HCT116 (cell line): Measurements from ENCODE around the gene MMD. TPM values are rescaled to one million over a fixed set of nuclear protein-coding genes. Genes with fewer than 3 reads are reported as not detected.

ENCODE experiments used
- ATAC-seq: fragments of 200-7000 bp; cut with Tn5 transposase; 2 replicates; pipeline ENCODE4 v1.9.1; 2020; ENCODE audit warnings: mild to moderate bottlenecking, moderate library complexity
- BruUV-seq: library from RNA; stranded (reverse); fragments of 400-500 nt; replicated peaks from 2 replicates; lab custom pipeline; 2021; lab: Mats Ljungman, UMichigan
- CTCF ChIA-PET: fragments of 300-600 bp; sonication (Branson Sonifier 250); formaldehyde crosslinking; loops from one replicate; lab custom pipeline; 2021; ENCODE audit warnings: antibody characterized with exemption; lab: Charles Lee
- POLR2A ChIA-PET: fragments of 300-600, 350-600 bp; sonication (Branson Sonifier 250); formaldehyde crosslinking; loops from one replicate; lab custom pipeline; 2021; ENCODE audit warnings: antibody characterized with exemption; lab: Charles Lee
- RAD21 ChIA-PET, 2 experiments: fragments of 300-600 bp; sonication (Branson Sonifier 250); formaldehyde crosslinking; loops; one replicate each; lab custom pipeline; 2023; ENCODE audit warnings: low total read pairs in 2 of 2; ENCODE audit not compliant: uncharacterized antibody in 2 of 2, unreplicated experiment in 2 of 2, low non-redundant PET in 1 of 2; lab: Charles Lee
- DNase-seq: peaks from one replicate; pipeline ENCODE4 v3.0.0-alpha.2; 2010; ENCODE audit warnings: low read depth, low spot score
- H2AFZ ChIP-seq: fragments of 200-600 bp; shearing (Covaris generic), sonication (generic); 2 replicates; pipeline ENCODE4 v1.6.1; 2017; ENCODE audit warnings: low read depth, mixed run types, mixed read lengths, antibody characterized with exemption, low read length; ENCODE audit not compliant: poor library complexity, severe bottlenecking
- H3K27ac ChIP-seq: 2 replicates; pipeline ENCODE4 v1.5.1; 2012; ENCODE audit warnings: low read depth, low read length
- H3K27me3 ChIP-seq: fragments of 200-600 bp; sonication (generic); 2 replicates; pipeline ENCODE4 v1.6.1; 2016; ENCODE audit warnings: mixed run types, low read length, mixed read lengths; ENCODE audit not compliant: insufficient read depth
- H3K36me3 ChIP-seq, 2 experiments: fragments of 200-500 bp in 1 of 2; fragments of 200-600 bp in 1 of 2; sonication (Bioruptor generic) in 1 of 2; sonication (generic) in 1 of 2; 2 replicates each; pipeline versions ENCODE4 v1.5.1 to v1.6.1; 2014 to 2016; ENCODE audit warnings: low read length in 2 of 2, inconsistent platforms in 1 of 2, mixed read lengths in 1 of 2, mixed run types in 1 of 2; ENCODE audit not compliant: insufficient read depth in 2 of 2, control insufficient read depth in 1 of 2
- H3K4me1 ChIP-seq, 2 experiments: fragments of 200-600 bp in 1 of 2; sonication (generic) in 1 of 2; 2 replicates each; pipeline versions ENCODE4 v1.5.1 to v1.6.1; 2012 to 2017; ENCODE audit warnings: low read length in 2 of 2, inconsistent platforms in 1 of 2, mild to moderate bottlenecking in 1 of 2, mixed read lengths in 1 of 2, mixed run types in 1 of 2, moderate library complexity in 1 of 2; ENCODE audit not compliant: insufficient read depth in 2 of 2, control insufficient read depth in 1 of 2
- H3K4me2 ChIP-seq: fragments of 200-600 bp; sonication (generic); 2 replicates; pipeline ENCODE4 v1.6.1; 2017; ENCODE audit warnings: mixed run types, low read length, mixed read lengths
- H3K4me3 ChIP-seq, 2 experiments: fragments of 200-600 bp in 1 of 2; sonication (generic) in 1 of 2; replicated peaks in 1 of 2; 2 replicates each; pipeline ENCODE4 v1.5.1; 2011 to 2016; ENCODE audit warnings: low read length in 2 of 2, control low read depth in 1 of 2, low read depth in 1 of 2, mild to moderate bottlenecking in 1 of 2, mixed read lengths in 1 of 2, mixed run types in 1 of 2
- H3K79me2 ChIP-seq: fragments of 200-600 bp; sonication (generic); 2 replicates; pipeline ENCODE4 v1.6.1; 2017; ENCODE audit warnings: mild to moderate bottlenecking, mixed run types, low read length, moderate library complexity, mixed read lengths; ENCODE audit not compliant: insufficient read depth
- H3K9ac ChIP-seq: fragments of 200-600 bp; sonication (generic); 2 replicates; pipeline ENCODE4 v1.6.1; 2016; ENCODE audit warnings: low read length, mixed read lengths
- H3K9me2 ChIP-seq: fragments of 200-600 bp; sonication (generic), shearing (Covaris generic); 2 replicates; pipeline ENCODE4 v1.6.1; 2017; ENCODE audit warnings: mixed run types, mild to moderate bottlenecking, moderate library complexity; ENCODE audit not compliant: insufficient read depth
- H3K9me3 ChIP-seq, 2 experiments: fragments of 200-500 bp in 1 of 2; fragments of 200-600 bp in 1 of 2; sonication (Bioruptor generic) in 1 of 2; sonication (generic) in 1 of 2; 2 replicates each; pipeline ENCODE4 v1.6.1; 2014 to 2017; ENCODE audit warnings: low read length in 2 of 2, mixed read lengths in 2 of 2, inconsistent platforms in 1 of 2, low read depth in 1 of 2, mild to moderate bottlenecking in 1 of 2, mixed run types in 1 of 2, moderate library complexity in 1 of 2; ENCODE audit not compliant: control insufficient read depth in 1 of 2, insufficient read depth in 1 of 2
- H4K20me1 ChIP-seq: fragments of 200-600 bp; sonication (generic), shearing (Covaris generic); 2 replicates; pipeline ENCODE4 v1.6.1; 2017; ENCODE audit warnings: mixed run types, mild to moderate bottlenecking, moderate library complexity; ENCODE audit not compliant: insufficient read depth
- ATF3 ChIP-seq: IDR thresholded peaks from 2 replicates; pipeline ENCODE4 v1.6.1; 2012
- CBX3 ChIP-seq: IDR thresholded peaks from 2 replicates; pipeline ENCODE4 v1.6.1; 2012; ENCODE audit warnings: low read depth
- CTCF ChIP-seq, 3 experiments: fragments of 200-600 bp in 1 of 3; sonication (generic) in 1 of 3; IDR thresholded peaks in 2 of 3; conservative IDR thresholded peaks in 1 of 3; 2 replicates each; pipeline ENCODE4 v1.5.1; 2012 to 2017; ENCODE audit warnings: low read depth in 2 of 3, low read length in 2 of 3, antibody characterized with exemption in 1 of 3, borderline replicate concordance in 1 of 3, control low read depth in 1 of 3, mild to moderate bottlenecking in 1 of 3, mixed read lengths in 1 of 3, mixed run types in 1 of 3, moderate library complexity in 1 of 3; ENCODE audit not compliant: insufficient read depth in 1 of 3
- EGR1 ChIP-seq: IDR thresholded peaks from 2 replicates; pipeline ENCODE4 v1.6.1; 2012; ENCODE audit warnings: low read depth
- ELF1 ChIP-seq: IDR thresholded peaks from 2 replicates; pipeline ENCODE4 v1.6.1; 2012; ENCODE audit warnings: low read depth, borderline replicate concordance
- EZH2 ChIP-seq: fragments of 200-600 bp; sonication (generic); IDR thresholded peaks from 2 replicates; pipeline ENCODE4 v1.6.1; 2017; ENCODE audit warnings: antibody characterized with exemption, mixed run types
- EZH2phosphoT487 ChIP-seq: fragments of 200-600 bp; IDR thresholded peaks from 2 replicates; pipeline ENCODE4 v1.6.1; 2018; ENCODE audit warnings: antibody characterized with exemption, borderline replicate concordance
- FOSL1 ChIP-seq: IDR thresholded peaks from 2 replicates; pipeline ENCODE4 v1.6.1; 2012; ENCODE audit warnings: low read depth
- JUND ChIP-seq: IDR thresholded peaks from 2 replicates; pipeline ENCODE4 v1.6.1; 2012
- MAX ChIP-seq: IDR thresholded peaks from 2 replicates; pipeline ENCODE4 v1.6.1; 2012
- POLR2A ChIP-seq: IDR thresholded peaks from 2 replicates; pipeline ENCODE4 v1.7.0; 2011; ENCODE audit warnings: borderline replicate concordance; ENCODE audit not compliant: insufficient read depth, insufficient read length; ENCODE audit errors: extremely low read depth
- RAD21 ChIP-seq: IDR thresholded peaks from 2 replicates; pipeline ENCODE4 v1.6.1; 2012; ENCODE audit warnings: low read depth, mild to moderate bottlenecking
- SP1 ChIP-seq: IDR thresholded peaks from 2 replicates; pipeline ENCODE4 v1.6.1; 2012; ENCODE audit warnings: low read depth
- SRF ChIP-seq: IDR thresholded peaks from 2 replicates; pipeline ENCODE4 v1.6.1; 2012; ENCODE audit warnings: low read depth
- TCF7L2 ChIP-seq: IDR thresholded peaks from 2 replicates; pipeline ENCODE4 v1.7.0; 2011; ENCODE audit warnings: borderline replicate concordance, inconsistent platforms; ENCODE audit not compliant: insufficient read depth, insufficient read length; ENCODE audit errors: extremely low read depth
- ZNF274 ChIP-seq: fragments of 200-500 bp; sonication (Bioruptor generic); IDR thresholded peaks from 2 replicates; pipeline ENCODE4 v1.6.1; 2014; ENCODE audit warnings: mild to moderate bottlenecking, low read depth, low read length, inconsistent platforms
- intact Hi-C: fragments of 100-400 bp; cut with micrococcal nuclease; formaldehyde crosslinking; loops from 2 replicates; pipeline ENCODE4 v1.10.0; 2022
- total RNA-seq: library from RNA; stranded (reverse); gene quantifications from one replicate; pipeline ENCODE4 v1.2.1, GENCODE V29; 2021; ENCODE audit not compliant: unreplicated experiment
- TF ChIP-seq, protein P1 (sequence below): IDR thresholded peaks from 2 replicates; pipeline ENCODE4 v1.6.1; 2012; ENCODE audit warnings: low read depth

The MMD gene
- total RNA-seq, 1 experiment from 2014 or later: 21.3 TPM

- no peak for ATAC-seq
- ChIA-PET RAD21 (no interaction called here), CTCF (interaction anchor here (1.3 kb wide), 1 partner anchor 123 kb away, joined by 3 read pairs; no protein-coding TSS in a partner anchor), POLR2A (no interaction called here)
- H3K4me2 ChIP-seq: no peak overlapping the region
- H3K4me1 ChIP-seq: no peaks in the 10 kb centered on the region
- no peak overlapping the region for H3K9ac ChIP-seq
- 0 out of 4 replicates have a peak, but pooled peaks cover 0 to 2% of the 10 kb centered on the region in 2 experiments for H3K36me3 ChIP-seq
- H3K79me2 ChIP-seq: no peaks in the 10 kb centered on the region
- no peak overlapping the region for H2AFZ ChIP-seq
- no peak for DNase-seq
- intact Hi-C loops: no loop called here
- no peak for TF ChIP-seq RAD21
- no peak for TF ChIP-seq ATF3
- TF ChIP-seq EZH2: no peak
- no peak for TF ChIP-seq SRF
- no peak for TF ChIP-seq FOSL1
- no peak for TF ChIP-seq EGR1
- TF ChIP-seq ZNF274: no peak
- no peak for TF ChIP-seq JUND
- TF ChIP-seq, protein P1, sequence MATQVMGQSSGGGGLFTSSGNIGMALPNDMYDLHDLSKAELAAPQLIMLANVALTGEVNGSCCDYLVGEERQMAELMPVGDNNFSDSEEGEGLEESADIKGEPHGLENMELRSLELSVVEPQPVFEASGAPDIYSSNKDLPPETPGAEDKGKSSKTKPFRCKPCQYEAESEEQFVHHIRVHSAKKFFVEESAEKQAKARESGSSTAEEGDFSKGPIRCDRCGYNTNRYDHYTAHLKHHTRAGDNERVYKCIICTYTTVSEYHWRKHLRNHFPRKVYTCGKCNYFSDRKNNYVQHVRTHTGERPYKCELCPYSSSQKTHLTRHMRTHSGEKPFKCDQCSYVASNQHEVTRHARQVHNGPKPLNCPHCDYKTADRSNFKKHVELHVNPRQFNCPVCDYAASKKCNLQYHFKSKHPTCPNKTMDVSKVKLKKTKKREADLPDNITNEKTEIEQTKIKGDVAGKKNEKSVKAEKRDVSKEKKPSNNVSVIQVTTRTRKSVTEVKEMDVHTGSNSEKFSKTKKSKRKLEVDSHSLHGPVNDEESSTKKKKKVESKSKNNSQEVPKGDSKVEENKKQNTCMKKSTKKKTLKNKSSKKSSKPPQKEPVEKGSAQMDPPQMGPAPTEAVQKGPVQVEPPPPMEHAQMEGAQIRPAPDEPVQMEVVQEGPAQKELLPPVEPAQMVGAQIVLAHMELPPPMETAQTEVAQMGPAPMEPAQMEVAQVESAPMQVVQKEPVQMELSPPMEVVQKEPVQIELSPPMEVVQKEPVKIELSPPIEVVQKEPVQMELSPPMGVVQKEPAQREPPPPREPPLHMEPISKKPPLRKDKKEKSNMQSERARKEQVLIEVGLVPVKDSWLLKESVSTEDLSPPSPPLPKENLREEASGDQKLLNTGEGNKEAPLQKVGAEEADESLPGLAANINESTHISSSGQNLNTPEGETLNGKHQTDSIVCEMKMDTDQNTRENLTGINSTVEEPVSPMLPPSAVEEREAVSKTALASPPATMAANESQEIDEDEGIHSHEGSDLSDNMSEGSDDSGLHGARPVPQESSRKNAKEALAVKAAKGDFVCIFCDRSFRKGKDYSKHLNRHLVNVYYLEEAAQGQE: no peak
- TF ChIP-seq CTCF (IDR thresholded peaks at IDR 0.05 in 2 of 3, conservative IDR thresholded peaks at IDR 0.05 in 1 of 3; ENCODE audit: borderline replicate concordance in 1 of 3, insufficient read depth in 1 of 3, low read depth in 2 of 3, low read length in 2 of 3): no peak
- no peak for TF ChIP-seq SP1
- no peak for TF ChIP-seq EZH2phosphoT487
- no peak for TF ChIP-seq MAX
- no peak for TF ChIP-seq ELF1
- TF ChIP-seq TCF7L2: no peak
- no peak for TF ChIP-seq CBX3
- no peak for TF ChIP-seq POLR2A
- no peak overlapping the region for H3K27ac ChIP-seq
- no peaks in the 10 kb centered on the region for H4K20me1 ChIP-seq
- H3K9me2 ChIP-seq: no peaks in the 10 kb centered on the region
- H3K27me3 ChIP-seq: no peaks in the 10 kb centered on the region
- H3K4me3 ChIP-seq: no peak overlapping the region
- no peaks in the 10 kb centered on the region for H3K9me3 ChIP-seq
- BruUV-seq: no TSS peak
These were observed 30.3 kb downstream of the MMD start for GRCh38 chr17:55391244-55391757.
